ENCODE data around the gene LHPP.

GRCh38 chr10:124478515-124478914 lies 16.9 kb downstream of the LHPP start:
- TF ChIP-seq YY1 (IDR thresholded peaks at IDR 0.05; ENCODE audit: insufficient read depth, insufficient read length) (no peak), ZNF274 (IDR thresholded peaks at IDR 0.05; ENCODE audit: low read depth, low read length) (no peak), SUZ12 (IDR thresholded peaks at IDR 0.05; ENCODE audit: extremely low read depth, insufficient read depth, insufficient read length) (no peak)
